HG02610 (cell line): Measurements from ENCODE around the gene CD14.
"Not testable (repeated sequence)": the region's sequence is repeated elsewhere in the genome, so short reads cannot be mapped to it uniquely, and the experiment has no call there.

Source experiments
- ATAC-seq: cut with Tn5 transposase; IDR thresholded peaks from one replicate; pipeline ENCODE4 v1.9.1; 2021; ENCODE audit warnings: mild to moderate bottlenecking, moderate library complexity; ENCODE audit not compliant: unreplicated experiment

CD14 gene

GRCh38 chr5:140633021-140633471 lies at the start of gene CD14:
CD14 (minus strand) TSS chr5:140633175; CDS start chr5:140633071, 104 bp downstream.
- no peak for ATAC-seq

- no peak for ATAC-seq
Observed at GRCh38 chr5:140678993-140679392, 46.0 kb upstream of the CD14 start.

DNA sequence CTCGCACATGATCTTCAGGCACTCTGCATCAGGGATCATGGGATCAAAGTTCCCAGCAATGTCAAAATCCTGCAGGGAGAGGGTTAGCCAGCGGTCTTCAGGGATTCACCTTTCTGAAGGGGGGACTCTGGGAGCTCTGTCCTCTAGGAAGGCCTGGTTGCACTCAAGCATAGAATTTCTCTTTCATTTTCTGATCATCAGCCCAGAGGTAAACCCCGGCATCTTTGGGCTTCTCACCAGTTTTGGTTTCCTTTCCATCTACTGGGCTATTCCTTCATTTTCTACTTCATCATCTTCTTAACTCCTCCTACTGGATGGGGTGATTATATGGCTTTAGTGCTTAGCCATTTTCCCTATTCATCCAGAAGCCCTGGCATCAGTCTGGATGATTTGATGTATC lies 45.0 kb upstream of the CD14 start:
- ATAC-seq, result peak; percentile 80

DNA sequence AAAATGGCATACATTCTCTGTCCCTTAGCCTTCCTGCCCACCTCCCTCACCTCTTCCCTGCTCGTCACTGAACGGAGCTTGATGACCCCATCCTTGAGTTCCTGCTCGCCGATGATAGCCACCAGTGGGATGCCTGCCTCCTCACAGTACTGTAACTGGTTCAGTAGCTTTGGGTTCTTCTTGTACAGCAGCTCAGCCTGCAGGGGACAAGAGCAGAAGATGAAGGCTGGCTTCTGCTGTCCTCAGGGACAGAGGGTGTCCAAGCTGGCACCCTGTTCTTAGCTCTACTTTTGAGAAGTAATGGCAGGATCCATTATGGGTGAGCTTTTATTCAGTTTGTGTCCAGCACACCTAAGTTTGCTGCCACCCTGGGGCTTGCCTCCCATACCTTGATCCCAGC lies 41.7 kb upstream of the CD14 start:
- ATAC-seq, result no peak

DNA sequence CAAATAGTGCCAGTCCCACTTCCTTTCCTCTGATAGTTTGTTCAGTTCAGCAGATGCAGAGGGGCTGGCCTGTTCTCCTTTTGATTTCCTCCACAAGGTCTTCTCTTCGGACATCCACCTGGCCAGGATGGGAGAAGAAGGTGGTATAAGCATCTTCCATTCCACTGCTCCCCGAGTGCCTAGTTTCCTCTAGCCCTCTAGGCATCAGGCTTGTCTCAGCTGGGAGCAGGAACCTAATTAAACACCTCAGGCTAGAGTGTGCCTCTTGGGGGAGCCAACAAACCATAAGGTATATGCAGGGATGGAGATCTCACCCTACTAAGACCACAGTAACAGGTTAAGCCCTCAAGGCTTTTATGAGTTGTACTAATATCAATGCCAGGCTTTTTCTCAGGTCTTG lies 41.2 kb upstream of the CD14 start:
- ATAC-seq, result no peak

- no peak for ATAC-seq
Observed at GRCh38 chr5:140673187-140673976, 40.4 kb upstream of the CD14 start, which contains the start of gene DND1. DND1 (minus strand) TSS chr5:140673576; CDS start chr5:140673542, 34 bp downstream.

DNA sequence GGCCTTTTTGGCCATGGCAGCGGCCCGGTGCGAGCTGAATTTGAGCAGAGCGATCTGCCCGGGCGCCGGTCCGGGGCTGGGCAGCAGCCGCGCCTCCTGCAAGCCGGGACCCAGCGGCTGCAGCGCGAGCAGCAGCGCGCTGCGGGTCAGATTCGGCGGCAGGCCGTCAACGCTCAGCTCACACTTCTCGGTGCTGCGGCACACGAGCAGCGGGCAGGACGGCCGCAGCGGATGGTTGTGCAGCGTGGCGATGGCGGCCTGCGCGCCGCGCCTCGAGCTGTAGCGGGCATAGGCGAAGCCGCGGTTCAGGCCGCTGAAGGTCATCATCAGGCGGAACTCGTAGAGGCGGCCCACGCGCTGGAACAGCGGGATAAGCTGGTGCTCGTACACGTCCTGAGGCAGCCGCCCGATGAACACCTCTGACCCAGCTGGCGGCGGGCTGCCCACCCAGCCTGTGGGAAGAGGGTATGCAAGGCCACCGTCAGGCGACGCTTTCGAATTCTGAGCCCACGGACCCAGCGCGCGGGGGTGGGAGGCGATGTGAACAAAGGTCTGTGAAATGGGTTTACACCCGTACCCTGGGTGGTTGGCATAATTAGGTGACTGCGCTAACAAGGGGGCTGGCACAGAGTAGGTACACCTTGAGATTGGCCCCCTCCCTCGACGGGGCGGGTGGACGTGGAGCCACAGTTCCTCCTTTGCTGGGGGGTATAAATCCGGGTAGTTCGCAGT lies 39.6 kb upstream of the CD14 start:
- ATAC-seq, result no peak

- ATAC-seq, result no peak
Observed at GRCh38 chr5:140671472-140672125, 38.6 kb upstream of the CD14 start.

DNA sequence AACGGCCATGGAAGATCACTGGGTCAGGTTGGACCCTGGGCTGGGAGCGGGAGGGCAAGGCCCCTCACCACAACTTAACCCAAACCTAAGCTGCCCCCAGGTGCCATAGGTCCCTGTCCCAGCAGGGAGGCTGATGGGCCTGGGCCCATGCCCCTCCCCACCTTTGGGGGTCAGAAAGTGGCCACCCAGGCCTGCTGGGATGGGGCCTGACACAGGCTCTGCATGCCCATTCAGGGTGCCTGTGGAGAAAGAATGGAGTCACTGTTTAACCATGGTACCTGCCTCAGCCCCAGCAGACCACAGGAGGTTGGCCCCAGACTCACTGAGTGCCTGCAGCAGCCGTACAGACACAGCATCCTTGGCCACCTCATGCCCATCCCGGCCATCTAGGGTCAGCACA lies 38.1 kb upstream of the CD14 start:
- not testable (repeated sequence) for ATAC-seq

GRCh38 chr5:140664359-140665119 lies 31.6 kb upstream of the CD14 start, which contains the start of gene WDR55:
WDR55 (plus strand) TSS chr5:140664904; CDS start chr5:140664913, 9 bp downstream.
- peak; percentile 98 for ATAC-seq

- no peak for ATAC-seq
Observed at GRCh38 chr5:140664030-140664358, 31.0 kb upstream of the CD14 start.

DNA sequence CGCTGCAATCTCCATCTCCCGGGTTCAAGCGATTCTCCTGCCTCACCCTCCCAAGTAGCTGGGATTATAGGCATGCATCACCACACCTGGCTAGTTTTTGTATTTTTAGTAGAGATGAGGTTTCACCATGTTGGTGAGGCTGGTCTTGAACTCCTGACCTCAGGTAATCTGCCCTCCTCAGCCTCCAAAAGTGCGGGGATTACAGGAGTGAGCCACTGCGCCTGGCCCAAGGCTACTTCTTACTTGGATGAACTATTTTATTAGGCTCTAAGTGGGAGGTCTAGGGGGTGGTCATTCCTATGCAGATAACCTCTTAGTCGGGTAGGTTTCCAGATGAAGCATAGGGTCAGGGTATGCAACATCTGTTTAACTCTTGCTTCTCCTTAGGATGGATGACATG lies 27.4 kb upstream of the CD14 start:
- not testable (repeated sequence) for ATAC-seq

DNA sequence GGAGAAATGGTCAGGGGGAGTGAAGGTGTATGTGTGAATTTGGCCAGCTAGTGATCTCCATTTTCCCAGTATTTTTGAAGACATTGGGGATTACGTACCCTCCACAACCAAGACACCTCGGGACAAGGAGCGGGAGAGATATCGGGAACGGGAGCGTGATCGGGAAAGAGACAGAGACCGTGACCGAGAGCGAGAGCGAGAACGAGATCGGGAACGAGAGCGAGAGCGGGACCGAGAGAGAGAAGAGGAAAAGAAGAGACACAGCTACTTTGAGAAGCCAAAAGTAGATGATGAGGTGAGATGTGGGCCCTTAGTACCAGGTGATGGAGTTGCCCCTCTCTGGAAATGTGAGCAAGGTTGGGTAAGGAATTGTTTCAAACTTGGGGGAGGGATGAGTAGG lies 25.9 kb upstream of the CD14 start:
- no peak for ATAC-seq

- ATAC-seq, result peak; percentile 38
Observed at GRCh38 chr5:140647042-140647419, 14.1 kb upstream of the CD14 start.

- no peak for ATAC-seq
Observed at GRCh38 chr5:140642718-140643117, 9.7 kb upstream of the CD14 start.

DNA sequence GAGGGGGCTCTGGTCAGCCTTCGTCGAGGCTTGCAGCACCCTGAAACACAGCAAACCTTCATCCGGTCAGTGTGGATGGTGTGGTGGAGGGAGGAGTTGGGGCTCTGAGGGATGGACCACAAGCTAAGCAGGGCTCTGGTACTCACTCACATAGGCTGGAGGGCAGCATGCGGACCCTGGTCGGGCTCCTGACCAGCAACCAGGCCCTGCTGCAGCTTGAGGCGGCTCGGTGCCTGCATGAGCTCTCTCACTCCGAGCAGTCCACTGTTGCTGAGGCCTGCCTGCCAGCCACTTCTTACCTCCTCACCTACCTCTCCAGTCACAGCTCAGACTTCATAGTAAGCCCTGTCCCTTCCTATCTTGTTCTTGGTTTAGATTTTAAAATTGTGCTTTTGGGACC lies 8.7 kb upstream of the CD14 start:
- no peak for ATAC-seq

GRCh38 chr5:140639148-140639981 lies 6.4 kb upstream of the CD14 start, which contains the start of gene TMCO6:
TMCO6 (plus strand) TSS chr5:140639451; CDS start chr5:140639528, 77 bp downstream.
- peak; percentile 95 for ATAC-seq

- not testable (repeated sequence) for ATAC-seq
Observed at GRCh38 chr5:140638898-140639147, 5.8 kb upstream of the CD14 start.

DNA sequence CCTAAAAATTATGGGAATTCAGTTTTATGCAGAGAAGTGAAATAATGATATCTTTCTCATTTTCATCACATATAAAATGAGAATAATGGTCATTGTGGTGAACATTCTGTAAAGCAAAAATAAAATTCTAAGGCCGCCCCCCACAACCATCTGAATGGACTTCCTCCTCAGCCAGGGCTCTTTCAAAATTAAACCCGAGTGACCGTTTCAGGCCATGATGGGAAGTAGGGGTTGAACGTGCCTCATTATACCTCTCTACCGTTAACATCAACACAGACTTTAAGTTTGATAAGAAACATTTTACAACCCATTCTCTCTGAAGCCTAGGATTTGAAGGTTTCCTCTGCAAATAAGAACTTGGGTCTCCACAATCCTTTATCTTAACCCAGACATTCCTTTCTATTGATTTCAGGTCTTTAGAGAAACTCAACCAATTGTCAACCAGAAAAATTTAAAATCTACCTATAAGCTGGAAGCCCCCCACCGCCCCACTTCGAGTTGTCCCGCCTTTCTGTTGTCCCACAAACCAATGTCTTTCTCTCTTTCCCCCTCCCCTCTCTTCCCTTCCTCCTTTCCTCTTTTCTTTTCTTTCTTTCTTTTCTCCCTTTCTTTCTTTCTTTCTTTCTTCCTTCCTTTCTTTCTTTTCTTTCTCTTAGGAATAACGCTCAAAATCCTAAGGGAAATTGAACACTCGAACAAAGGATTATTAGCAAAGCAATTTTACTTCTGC lies 4.6 kb upstream of the CD14 start:
- no peak for ATAC-seq
